HepG2 (cell line): ENCODE data around the gene SLC11A1. TPM values are rescaled to one million over a fixed set of nuclear protein-coding genes. Genes with fewer than 3 reads are reported as not detected.

ENCODE experiments used
- AGO1 ChIP-seq: fragments of 200-400 bp; formaldehyde crosslinking; IDR thresholded peaks from 2 replicates; pipeline ENCODE4 v1.6.1; 2017; ENCODE audit warnings: mild to moderate bottlenecking, low read depth, low read length, moderate library complexity; ENCODE audit not compliant: poor library complexity, severe bottlenecking
- ATF7-NPFF ChIP-seq: sonication (generic); formaldehyde crosslinking; IDR thresholded peaks from 2 replicates; pipeline ENCODE4 v1.8.1; 2023; ENCODE audit warnings: mild to moderate bottlenecking, low read depth, missing genetic modification reagents, moderate library complexity
- CC2D1A ChIP-seq: sonication (generic); formaldehyde crosslinking; IDR thresholded peaks from 2 replicates; pipeline ENCODE4 v1.8.1; 2023; ENCODE audit warnings: mild to moderate bottlenecking, missing genetic modification reagents
- CENPT ChIP-seq: sonication (generic); formaldehyde crosslinking; IDR thresholded peaks from 2 replicates; pipeline ENCODE4 v1.8.0; 2022; ENCODE audit warnings: low read depth, mild to moderate bottlenecking, moderate library complexity, missing genetic modification reagents
- EP300 ChIP-seq, 3 experiments: sonication (generic) in 1 of 3; formaldehyde crosslinking in 1 of 3; IDR thresholded peaks; 2 replicates each; pipeline versions ENCODE4 v1.5.1 to v1.6.1; 2011 to 2020; ENCODE audit warnings: low read depth in 2 of 3, low read length in 2 of 3, borderline replicate concordance in 1 of 3, improper control_type of control experiment in 1 of 3, mild to moderate bottlenecking in 1 of 3, missing genetic modification reagents in 1 of 3, moderate library complexity in 1 of 3
- FOXJ3 ChIP-seq: sonication (generic); formaldehyde crosslinking; IDR thresholded peaks from 2 replicates; pipeline ENCODE4 v1.4.0; 2020; ENCODE audit warnings: missing genetic modification reagents, mild to moderate bottlenecking, borderline replicate concordance
- HOXD1 ChIP-seq: sonication (generic); formaldehyde crosslinking; IDR thresholded peaks from 2 replicates; pipeline ENCODE4 v1.5.0; 2020; ENCODE audit warnings: missing genetic modification reagents
- IRF1 ChIP-seq: sonication (generic); formaldehyde crosslinking; IDR thresholded peaks from 2 replicates; pipeline ENCODE4 v1.4.0; 2020; ENCODE audit warnings: low read depth, mild to moderate bottlenecking, missing genetic modification reagents
- PRPF4 ChIP-seq: fragments of 200-400 bp; formaldehyde crosslinking; IDR thresholded peaks from 2 replicates; pipeline ENCODE4 v1.6.1; 2016; ENCODE audit warnings: low read length, low read depth; ENCODE audit not compliant: poor library complexity, severe bottlenecking
- SOX13 ChIP-seq, 3 experiments: fragments of 450-650 bp in 1 of 3; sonication (generic) in 1 of 3; formaldehyde crosslinking in 1 of 3; IDR thresholded peaks in 2 of 3; conservative IDR thresholded peaks in 1 of 3; 2 replicates each; pipeline versions ENCODE4 v1.5.0 to v1.6.1; 2016 to 2020; ENCODE audit warnings: antibody characterized with exemption in 1 of 3, mild to moderate bottlenecking in 1 of 3, missing compliant biosample characterization in 1 of 3, missing genetic modification reagents in 1 of 3, moderate library complexity in 1 of 3
- U2AF2 ChIP-seq: fragments of 200-400 bp; formaldehyde crosslinking; IDR thresholded peaks from 2 replicates; pipeline ENCODE4 v1.6.1; 2017; ENCODE audit warnings: low read depth, mild to moderate bottlenecking, low read length
- ZBTB38 ChIP-seq: sonication (generic); formaldehyde crosslinking; IDR thresholded peaks from 2 replicates; pipeline ENCODE4 v1.5.1; 2020; ENCODE audit warnings: mild to moderate bottlenecking, missing genetic modification reagents
- ZNF234 ChIP-seq: sonication (generic); formaldehyde crosslinking; conservative IDR thresholded peaks from 2 replicates; pipeline ENCODE4 v1.5.1; 2020; ENCODE audit warnings: mild to moderate bottlenecking, missing genetic modification reagents
- ZNF280D ChIP-seq: sonication (generic); formaldehyde crosslinking; IDR thresholded peaks from 2 replicates; pipeline ENCODE4 v1.5.1; 2020; ENCODE audit warnings: mild to moderate bottlenecking, missing genetic modification reagents
- ZNF33B ChIP-seq: sonication (generic); formaldehyde crosslinking; IDR thresholded peaks from 2 replicates; pipeline ENCODE4 v1.5.1; 2020; ENCODE audit warnings: mild to moderate bottlenecking, missing genetic modification reagents
- ZNF354B ChIP-seq: sonication (generic); formaldehyde crosslinking; IDR thresholded peaks from 2 replicates; pipeline ENCODE4 v1.8.0; 2022; ENCODE audit warnings: mild to moderate bottlenecking, missing genetic modification reagents
- ZNF382 ChIP-seq: sonication (generic); formaldehyde crosslinking; IDR thresholded peaks from 2 replicates; pipeline ENCODE4 v1.5.0; 2020; ENCODE audit warnings: missing genetic modification reagents, mild to moderate bottlenecking, borderline replicate concordance
- ZNF430 ChIP-seq: sonication (generic); formaldehyde crosslinking; IDR thresholded peaks from 2 replicates; pipeline ENCODE4 v1.9.0; 2021; ENCODE audit warnings: mild to moderate bottlenecking, missing genetic modification reagents
- ZNF431 ChIP-seq: sonication (generic); formaldehyde crosslinking; IDR thresholded peaks from 2 replicates; pipeline ENCODE4 v1.9.0; 2022; ENCODE audit warnings: missing genetic modification reagents, low read depth, mild to moderate bottlenecking, borderline replicate concordance
- ZNF710 ChIP-seq: sonication (generic); formaldehyde crosslinking; IDR thresholded peaks from 2 replicates; pipeline ENCODE4 v1.5.0; 2020; ENCODE audit warnings: mild to moderate bottlenecking, missing genetic modification reagents, borderline replicate concordance
- ZNF737 ChIP-seq: sonication (generic); formaldehyde crosslinking; IDR thresholded peaks from 2 replicates; pipeline ENCODE4 v1.5.0; 2020; ENCODE audit warnings: missing genetic modification reagents, mild to moderate bottlenecking, borderline replicate concordance
- ZNF839 ChIP-seq: sonication (generic); formaldehyde crosslinking; IDR thresholded peaks from 2 replicates; pipeline ENCODE4 v1.4.0; 2020; ENCODE audit warnings: missing genetic modification reagents, mild to moderate bottlenecking, borderline replicate concordance
- ZNF878 ChIP-seq: sonication (generic); formaldehyde crosslinking; IDR thresholded peaks from 2 replicates; pipeline ENCODE4 v1.8.1; 2023; ENCODE audit warnings: mild to moderate bottlenecking, missing genetic modification reagents, moderate library complexity
- polyA plus RNA-seq, 8 experiments: library from polyadenylated mRNA; depleted of rRNA in 3 of 8; stranded (reverse) in 7 of 8; unstranded in 1 of 8; fragments of >200 nt; fragmentation: Illumina TruSeq in 4 of 8; extraction: Trizol in 4 of 8; gene quantifications; 2 replicates each; pipeline versions ENCODE4 v1.2.1 to v1.2.3, GENCODE V29; 2011 to 2016; ENCODE audit warnings: low read depth in 4 of 8, missing spikeins in 1 of 8, mixed read lengths in 1 of 8; ENCODE audit not compliant: insufficient read depth in 1 of 8
- total RNA-seq, 5 experiments: library from RNA; depleted of rRNA; stranded (reverse); fragments of >200 nt; fragmentation: Illumina TruSeq; extraction: Trizol; gene quantifications; 2 replicates each; pipeline ENCODE4 v1.2.3, GENCODE V29; 2016; ENCODE audit warnings: low read depth in 1 of 5

Gene SLC11A1
- total and polyA plus RNA-seq, 2 of the 13 experiments (the other 11 are each of a cell fraction or from before 2014, with no cell fraction given), result 0.33 to 2.3 TPM

GRCh38 chr2:218405746-218406208, 23.7 kb downstream of the SLC11A1 start (continued):
- TF ChIP-seq IRF1 (CRISPR knock-in tag), result no peak
- no peak; the same call in 1 of the 2 replicates for TF ChIP-seq ATF7-NPFF (CRISPR knock-in tag)
- peak; percentile 67; the same call in 1 of the 2 replicates for TF ChIP-seq ZNF878
- peak; percentile 50; the same call in 1 of the 2 replicates for TF ChIP-seq HOXD1 (CRISPR knock-in tag)
- no peak for TF ChIP-seq ZNF382 (CRISPR knock-in tag)
- TF ChIP-seq ZNF839 (CRISPR knock-in tag), result 0 out of 2 replicates have a peak, but pooled peaks have one; percentile 17
- peak; percentile 17; the same call in 1 of the 2 replicates for TF ChIP-seq ZNF280D (CRISPR knock-in tag)
- 0 out of 2 replicates have a peak, but pooled peaks have one; percentile 2 for TF ChIP-seq ZNF710 (CRISPR knock-in tag)
- no peak for TF ChIP-seq U2AF2
- no peak for TF ChIP-seq FOXJ3
- peak; percentile 39; the same call in 1 of the 2 replicates for TF ChIP-seq ZNF33B (CRISPR knock-in tag)
- no peak; a peak in 1 of 4 replicates for TF ChIP-seq EP300 (IDR thresholded peaks at IDR 0.05; ENCODE audit: low read depth in 2 of 2, low read length in 2 of 2)
- no peak for TF ChIP-seq EP300 (CRISPR knock-in tag; IDR thresholded peaks at IDR 0.05; ENCODE audit: borderline replicate concordance)
- TF ChIP-seq ZNF430 (CRISPR knock-in tag), result peak; percentile 83; the same call in 1 of the 2 replicates
- no peak for TF ChIP-seq CENPT
- TF ChIP-seq PRPF4, result no peak
- peak; percentile 12; the same call in 1 of the 2 replicates for TF ChIP-seq SOX13 (IDR thresholded peaks at IDR 0.05)
- no peak for TF ChIP-seq SOX13 (CRISPR knock-in tag; conservative IDR thresholded peaks at IDR 0.05 in 1 of 2, IDR thresholded peaks at IDR 0.05 in 1 of 2)
- peak; percentile 62; the same call in 1 of the 2 replicates for TF ChIP-seq ZBTB38
- no peak for TF ChIP-seq AGO1
- no peak for TF ChIP-seq ZNF234
- TF ChIP-seq ZNF737 (CRISPR knock-in tag), result no peak
- no peak for TF ChIP-seq CC2D1A (CRISPR knock-in tag)
- TF ChIP-seq ZNF431 (CRISPR knock-in tag), result 0 out of 2 replicates have a peak, but pooled peaks have one; percentile 17
- no peak for TF ChIP-seq ZNF354B (CRISPR knock-in tag)
